ENCODE measurements around the gene SYT14. TPM values are rescaled to one million over a fixed set of nuclear protein-coding genes. Genes with fewer than 3 reads are reported as not detected.
A peak's percentile ranks its signal among the peaks of the same experiment; 100 is the strongest.

Gene SYT14
- total and polyA plus RNA-seq, 2 of the 4 experiments (the other 2 are of a cell fraction): 0.14 to 1.3 TPM

GRCh38 chr1:209899948-209900347 is 38.1 kb upstream of the SYT14 start:
- in situ Hi-C loops (cut with MboI; ENCODE audit: low sequenced_read_pairs): no loop called here
- Histone ChIP-seq H2BK5ac (ENCODE audit: low read depth, low read length, poor library complexity, severe bottlenecking) (no peak overlapping the region), H3K79me1 (ENCODE audit: low read depth in 1 of 2, low read length in 2 of 2) (no peaks in the 10 kb centered on the region), H3K9ac (ENCODE audit: low read depth, low read length) (no peak overlapping the region), H3K56ac (ENCODE audit: extremely low read depth, insufficient read depth, low read length) (no peak overlapping the region), H2AK5ac (ENCODE audit: low read depth, low read length) (no peak overlapping the region; the same call in 1 of the 2 replicates), H3K4me3 (ENCODE audit: insufficient read depth, low read depth, low read length) (no peak overlapping the region), H3K4ac (ENCODE audit: low read depth, low read length) (peak overlapping the region; percentile 40; the same call in 1 of the 2 replicates), H2BK120ac (ENCODE audit: low read depth, low read length) (peak overlapping the region; percentile 55; the same call in 1 of the 2 replicates), H3K4me1 (ENCODE audit: control insufficient read depth, insufficient read depth, low read length) (peaks cover 3% of the 10 kb centered on the region), H2AK9ac (replicated peaks; ENCODE audit: low read depth, low read length, poor library complexity) (peak overlapping the region; percentile 30), H4K8ac (ENCODE audit: low read depth in 2 of 2, low read length in 2 of 2) (peak overlapping the region in 1 of 2 experiments; percentile 10; a peak in 1 of 4 replicates), H2BK20ac (ENCODE audit: low read depth, low read length) (peak overlapping the region; percentile 74), H4K91ac (ENCODE audit: insufficient read depth, low read depth, low read length) (no peak overlapping the region), H3K9me1 (ENCODE audit: insufficient read depth, low read length) (peaks cover 9% of the 10 kb centered on the region), H3K4me2 (ENCODE audit: low read depth, low read length) (no peak overlapping the region), H4K20me1 (ENCODE audit: insufficient read depth, low read length) (no peaks in the 10 kb centered on the region), H3K36me3 (ENCODE audit: control insufficient read depth, insufficient read depth, low read length) (no peaks in the 10 kb centered on the region), H2BK15ac (ENCODE audit: low read depth, low read length) (peak overlapping the region; percentile 52; the same call in 1 of the 3 replicates), H2AFZ (replicated peaks; ENCODE audit: low read length, poor library complexity) (peak overlapping the region; percentile 44), H3K18ac (ENCODE audit: low read depth, low read length) (no peak overlapping the region), H3K27ac (ENCODE audit: insufficient read depth, low read length) (no peak overlapping the region), H3K23ac (ENCODE audit: low read depth, low read length) (no peak overlapping the region), H3K27me3 (ENCODE audit: control insufficient read depth, insufficient read depth, low read length) (no peaks in the 10 kb centered on the region), H3K9me3 (ENCODE audit: control insufficient read depth, insufficient read depth, low read length) (no peaks in the 10 kb centered on the region), H4K5ac (ENCODE audit: low read depth, low read length) (no peak overlapping the region), H3K14ac (replicated peaks; ENCODE audit: low read depth, low read length) (0 out of 2 replicates have a peak overlapping the region, but pooled peaks have one; percentile 19)
- ATAC-seq (ENCODE audit: low read depth) (no peak), DNase-seq (no peak)
- CTCF ChIA-PET: interaction anchor here (0.9 kb wide), 1 partner anchor 25 kb away, joined by 3 read pairs; no protein-coding TSS in a partner anchor
- POLR2A ChIA-PET (ENCODE audit: unreplicated experiment): no interaction called here
- intact Hi-C loops (cut with micrococcal nuclease): no loop called here
- BruUV-seq (replicated peaks): no TSS peak
- 40% methylated on average over 1 of the region's 3 CpGs; no CpG with 5 or more reads in 1 of the 2 experiments for WGBS, 2 experiments (ENCODE audit: extremely low coverage in 2 of 2, insufficient read length in 1 of 2)
- dilution Hi-C loops (cut with HindIII; ENCODE audit: low sequenced_read_pairs, unreplicated experiment): no loop called here
- TF ChIP-seq SMC3 (IDR thresholded peaks at IDR 0.05; ENCODE audit: low read depth, low read length) (no peak), USF2 (IDR thresholded peaks at IDR 0.05; ENCODE audit: low read depth, low read length) (no peak), ELK1 (IDR thresholded peaks at IDR 0.05; ENCODE audit: borderline replicate concordance, low read depth, low read length) (no peak), FOS (IDR thresholded peaks at IDR 0.05; ENCODE audit: low read depth, low read length) (no peak), CTCF (conservative IDR thresholded peaks at IDR 0.05; ENCODE audit: low read depth, low read length) (0 out of 2 replicates have a peak, but pooled peaks have one; percentile 13)
